K562 (cell line): ENCODE measurements around the gene NFKBIB. TPM values are rescaled to one million over a fixed set of nuclear protein-coding genes. Genes with fewer than 3 reads are reported as not detected.

Experiments used
- ATAC-seq: fragments of 200-7000 bp; cut with Tn5 transposase; 3 replicates; pipeline ENCODE4 v1.9.1; 2020; ENCODE audit warnings: moderate library complexity
- BruUV-seq: library from RNA; stranded (reverse); fragments of 400-500 nt; replicated peaks from 2 replicates; lab custom pipeline; 2021; lab: Mats Ljungman, UMichigan
- CTCF ChIA-PET: fragments of 300-600 bp; formaldehyde crosslinking; extraction: SDS; loops from one replicate; lab custom pipeline; 2021; ENCODE audit warnings: low intra/inter-chr PET ratio; lab: Yijun Ruan, JAX
- POLR2A ChIA-PET: fragments of 300-600, 350-650 bp; sonication (Branson Sonifier 250); formaldehyde crosslinking; extraction: SDS; loops from one replicate; lab custom pipeline; 2021; ENCODE audit warnings: antibody characterized with exemption, inconsistent platforms; lab: Yijun Ruan, JAX
- DNase-seq, 4 experiments: peaks; one replicate each; pipeline versions ENCODE4 v3.0.0 to v3.0.0-alpha.2; 2011 to 2018; ENCODE audit warnings: low spot score in 3 of 4, mixed read lengths in 3 of 4; ENCODE audit errors: extremely low read depth in 1 of 4
- FAIRE-seq: peaks from 2 replicates; lab custom pipeline; 2011; peaks lifted over from hg19 to GRCh38; lab: Jason Lieb, UNC
- H2AFZ ChIP-seq: 2 replicates; pipeline ENCODE4 v1.6.0; 2011; ENCODE audit warnings: low read depth, low read length, control low read depth, inconsistent platforms
- H3K27ac ChIP-seq: fragments of 200-600 bp; 3 replicates; pipeline ENCODE4 v1.8.0; 2011; ENCODE audit warnings: low read depth, mild to moderate bottlenecking, control low read depth, inconsistent platforms, low read length, moderate library complexity, mixed read lengths; ENCODE audit errors: extremely low read depth
- H3K27me3 ChIP-seq, 2 experiments: fragments of 300-600 bp in 1 of 2; 2 replicates in 1 of 2; 3 replicates in 1 of 2; pipeline versions ENCODE4 v1.6.0 to v1.8.0; 2011; ENCODE audit warnings: inconsistent platforms in 2 of 2, low read length in 2 of 2, mild to moderate bottlenecking in 1 of 2, mixed read lengths in 1 of 2, moderate library complexity in 1 of 2; ENCODE audit not compliant: control insufficient read depth in 2 of 2, insufficient read depth in 2 of 2
- H3K36me3 ChIP-seq: fragments of 300-600 bp; 3 replicates; pipeline ENCODE4 v1.8.0; 2011; ENCODE audit warnings: mild to moderate bottlenecking, low read length, inconsistent platforms; ENCODE audit not compliant: control insufficient read depth, insufficient read depth
- H3K4me1 ChIP-seq, 2 experiments: fragments of 200-600 bp in 1 of 2; replicated peaks in 1 of 2; 2 replicates in 1 of 2; 3 replicates in 1 of 2; pipeline versions ENCODE4 v1.5.1 to v1.8.0; 2011; ENCODE audit warnings: inconsistent platforms in 2 of 2, low read length in 2 of 2, mild to moderate bottlenecking in 1 of 2, mixed read lengths in 1 of 2, moderate library complexity in 1 of 2; ENCODE audit not compliant: control insufficient read depth in 2 of 2, insufficient read depth in 2 of 2
- H3K4me2 ChIP-seq: 2 replicates; pipeline ENCODE4 v1.6.1; 2011; ENCODE audit warnings: low read length, control low read depth, inconsistent platforms, mixed read lengths; ENCODE audit not compliant: insufficient read depth
- H3K4me3 ChIP-seq: fragments of 200-600 bp; sonication (generic), shearing (Covaris generic); 2 replicates; pipeline ENCODE4 v1.5.1; 2016; ENCODE audit warnings: control low read depth, inconsistent platforms
- H3K79me2 ChIP-seq: fragments of 200-600 bp; 3 replicates; pipeline ENCODE4 v1.8.0; 2011; ENCODE audit warnings: low read length, inconsistent platforms; ENCODE audit not compliant: control insufficient read depth, insufficient read depth
- H3K9ac ChIP-seq, 2 experiments: 2 replicates each; pipeline versions ENCODE4 v1.6.0 to v1.6.1; 2011; ENCODE audit warnings: low read depth in 2 of 2, low read length in 2 of 2, control low read depth in 1 of 2, inconsistent platforms in 1 of 2, mild to moderate bottlenecking in 1 of 2, mixed read lengths in 1 of 2; ENCODE audit not compliant: insufficient read depth in 1 of 2
- H3K9me1 ChIP-seq: one replicate; pipeline ENCODE4 v1.6.0; 2011; ENCODE audit warnings: inconsistent platforms, mild to moderate bottlenecking, low read length, moderate library complexity; ENCODE audit not compliant: control insufficient read depth, insufficient read depth
- H3K9me3 ChIP-seq: replicated peaks from 2 replicates; pipeline ENCODE4 v1.5.1; 2011; ENCODE audit warnings: low read depth, low read length, inconsistent platforms; ENCODE audit not compliant: control insufficient read depth, insufficient read depth
- H4K20me1 ChIP-seq: replicated peaks from 2 replicates; pipeline ENCODE4 v1.6.1; 2011; ENCODE audit warnings: low read length, inconsistent platforms, mixed read lengths; ENCODE audit not compliant: control insufficient read depth, insufficient read depth
- RREB1 ChIP-seq: fragments of 250-450 bp; sonication (Bioruptor Pico); IDR thresholded peaks from 2 replicates; pipeline ENCODE4 v1.4.0; 2020
- SP1 ChIP-seq: sonication (generic); formaldehyde crosslinking; IDR thresholded peaks from 2 replicates; pipeline ENCODE4 v1.8.1; 2022; ENCODE audit warnings: mild to moderate bottlenecking, missing genetic modification reagents
- ZBTB7A ChIP-seq: IDR thresholded peaks from 2 replicates; pipeline ENCODE4 v1.6.1; 2011; ENCODE audit warnings: low read depth, mild to moderate bottlenecking, low read length, moderate library complexity, borderline replicate concordance; ENCODE audit not compliant: control insufficient read depth
- ZNF518B ChIP-seq: fragments of 250-450 bp; sonication (Bioruptor Pico); IDR thresholded peaks from 2 replicates; pipeline ENCODE4 v1.5.0; 2021; ENCODE audit warnings: mild to moderate bottlenecking, moderate library complexity
- WGBS: fragments of 100-300 bp; shearing (Covaris generic); methylation state at CpG from one replicate; pipeline ENCODE4 v1.1.6; 2016; ENCODE audit warnings: low coverage, mixed read lengths; ENCODE audit not compliant: insufficient coverage; ENCODE audit errors: missing lambda C conversion rate; 5-methylcytosine and 5-hydroxymethylcytosine counted together
- in situ Hi-C: fragments of 300-500 bp; cut with MboI; formaldehyde crosslinking; loops from 4 replicates; pipeline ENCODE4 v1.15.0; 2018; ENCODE audit warnings: inconsistent platforms, mixed read lengths
- intact Hi-C: fragments of 100-400 bp; cut with micrococcal nuclease; formaldehyde crosslinking; loops from 2 replicates; pipeline ENCODE4 v1.14.2; 2022
- polyA plus RNA-seq, 8 experiments: library from polyadenylated mRNA; depleted of rRNA in 4 of 8; stranded (reverse) in 5 of 8; unstranded in 3 of 8; fragments of >200 nt; fragmentation: Nextera tagmentation in 2 of 8; fragmentation: Illumina TruSeq in 1 of 8; extraction: Ambion mirVana in 2 of 8; extraction: Trizol in 1 of 8; gene quantifications; 2 replicates each; pipeline versions ENCODE4 v1.2.1 to v1.2.3, GENCODE V29; 2011 to 2014; ENCODE audit warnings: inconsistent platforms in 1 of 8, missing spikeins in 1 of 8
- total RNA-seq, 7 experiments: library from RNA; depleted of rRNA in 6 of 7; stranded (reverse); fragments of >200 nt in 6 of 7; fragmentation: Illumina TruSeq in 2 of 7; extraction: Trizol in 2 of 7; gene quantifications; 2 replicates each; pipeline versions ENCODE4 v1.2.1 to v1.2.3, GENCODE V29; 2011 to 2021; ENCODE audit warnings: low replicate concordance in 1 of 7

Gene NFKBIB
- total and polyA plus RNA-seq, 9 of the 15 experiments (the other 6 are each of a cell fraction or from before 2014, with no cell fraction given): 1.5 to 44.9 (median 10.4) TPM

GRCh38 chr19:38945562-38946228 lies 45.9 kb downstream of the NFKBIB start:
- H3K9me3 ChIP-seq: no peaks in the 10 kb centered on the region
- ATAC-seq (peak; percentile 78), FAIRE-seq (no peak), DNase-seq (peak in 1 of 4 experiments; percentile 37)
- H3K4me1 ChIP-seq: peaks cover 0 to 16% of the 10 kb centered on the region in 2 experiments; a peak in 2 of 5 replicates
- H2AFZ ChIP-seq: no peak overlapping the region
- no peaks in the 10 kb centered on the region for H3K79me2 ChIP-seq
- H3K4me3 ChIP-seq: no peak overlapping the region
- in situ Hi-C loops (no loop called here), intact Hi-C loops (no loop called here)
- no TSS peak for BruUV-seq
- ChIA-PET POLR2A (interaction anchor here (0.6 to 1.3 kb wide), 3 partner anchors 15 to 365 kb away, joined by 3 to 4 read pairs (median 3); partner anchors contain the start of genes MRPS12 and SARS2), CTCF (no interaction called here)
- 86% methylated on average over 3 of the region's 3 CpGs for WGBS
- H3K4me2 ChIP-seq: no peak overlapping the region
- H3K27ac ChIP-seq: no peak overlapping the region
- peaks cover 27% of the 10 kb centered on the region; the same call in 2 of the 3 replicates for H3K36me3 ChIP-seq
- H3K9me1 ChIP-seq: no peaks in the 10 kb centered on the region
- no peak overlapping the region for H3K9ac ChIP-seq
- TF ChIP-seq ZNF518B (CRISPR knock-in tag) (no peak), ZBTB7A (0 out of 2 replicates have a peak, but pooled peaks have one; percentile 16), RREB1 (no peak), SP1 (CRISPR knock-in tag) (peak; percentile 22; the same call in 1 of the 2 replicates)
- H3K27me3 ChIP-seq: no peaks in the 10 kb centered on the region
- H4K20me1 ChIP-seq: no peaks in the 10 kb centered on the region
